GM12878 (cell line): Measurements from ENCODE around the gene SBF2. TPM values are rescaled to one million over a fixed set of nuclear protein-coding genes. Genes with fewer than 3 reads are reported as not detected.

ENCODE experiments used
- ATAC-seq: fragments of 200-7000 bp; cut with Tn5 transposase; 3 replicates; pipeline ENCODE4 v1.9.1; 2020; ENCODE audit warnings: mild to moderate bottlenecking, moderate library complexity
- BruUV-seq: library from RNA; stranded (reverse); fragments of 400-500 nt; replicated peaks from 2 replicates; lab custom pipeline; 2021; lab: Mats Ljungman, UMichigan
- CTCF ChIA-PET: fragments of 300-600 bp; sonication (Branson Sonifier 250); formaldehyde crosslinking; extraction: SDS; loops from one replicate; lab custom pipeline; 2021; ENCODE audit warnings: inconsistent platforms; lab: Yijun Ruan, JAX
- POLR2A ChIA-PET: fragments of 350-600 bp; formaldehyde crosslinking; extraction: SDS; loops from one replicate; lab custom pipeline; 2021; ENCODE audit warnings: inconsistent platforms; lab: Charles Lee
- RAD21 ChIA-PET: fragments of 300-600 bp; sonication (Branson Sonifier 250); formaldehyde crosslinking; loops from one replicate; lab custom pipeline; 2023; ENCODE audit warnings: antibody characterized with exemption; ENCODE audit not compliant: unreplicated experiment; lab: Charles Lee
- SMC1A ChIA-PET: fragments of 300-600 bp; sonication (Branson Sonifier 250); formaldehyde crosslinking; loops from one replicate; lab custom pipeline; 2023; ENCODE audit not compliant: unreplicated experiment, uncharacterized antibody; lab: Charles Lee
- DNase-seq: peaks from one replicate; pipeline ENCODE4 v3.0.0-alpha.2; 2011; ENCODE audit warnings: low read depth, low spot score
- FAIRE-seq: peaks from 3 replicates; lab custom pipeline; 2011; peaks lifted over from hg19 to GRCh38; lab: Jason Lieb, UNC
- H2AFZ ChIP-seq: 2 replicates; pipeline ENCODE4 v1.6.0; 2011; ENCODE audit warnings: low read depth, low read length, control low read depth; ENCODE audit not compliant: control insufficient read depth
- H3K27ac ChIP-seq: 2 replicates; pipeline ENCODE4 v1.5.1; 2011; ENCODE audit warnings: control low read depth; ENCODE audit not compliant: control insufficient read depth, insufficient read depth
- H3K27me3 ChIP-seq, 2 experiments: replicated peaks in 1 of 2; 2 replicates each; pipeline versions ENCODE4 v1.6.0 to v1.6.1; 2011; ENCODE audit warnings: low read length in 1 of 2; ENCODE audit not compliant: control insufficient read depth in 2 of 2, insufficient read depth in 2 of 2
- H3K36me3 ChIP-seq, 2 experiments: 2 replicates each; pipeline ENCODE4 v1.5.1; 2011; ENCODE audit warnings: low read length in 1 of 2; ENCODE audit not compliant: control insufficient read depth in 2 of 2, insufficient read depth in 2 of 2
- H3K4me1 ChIP-seq: 2 replicates; pipeline ENCODE4 v1.6.1; 2011; ENCODE audit warnings: mild to moderate bottlenecking, low read length, moderate library complexity, mixed read lengths; ENCODE audit not compliant: control insufficient read depth, insufficient read depth
- H3K4me2 ChIP-seq: 2 replicates; pipeline ENCODE4 v1.6.0; 2011; ENCODE audit warnings: control low read depth; ENCODE audit not compliant: control insufficient read depth, insufficient read depth
- H3K4me3 ChIP-seq: fragments of 200-600 bp; sonication (generic); 2 replicates; pipeline ENCODE4 v1.5.1; 2016
- H3K79me2 ChIP-seq: 2 replicates; pipeline ENCODE4 v1.6.0; 2011; ENCODE audit warnings: low read length; ENCODE audit not compliant: control insufficient read depth, insufficient read depth
- H3K9ac ChIP-seq: 2 replicates; pipeline ENCODE4 v1.8.0; 2011; ENCODE audit warnings: low read length, control low read depth, mixed read lengths; ENCODE audit not compliant: control insufficient read depth, insufficient read depth
- H3K9me3 ChIP-seq: replicated peaks from 3 replicates; pipeline ENCODE4 v1.5.1; 2011; ENCODE audit warnings: mild to moderate bottlenecking, low read length; ENCODE audit not compliant: control insufficient read depth, insufficient read depth
- H4K20me1 ChIP-seq: 2 replicates; pipeline ENCODE4 v1.6.0; 2011; ENCODE audit not compliant: control insufficient read depth, insufficient read depth
- BHLHE40 ChIP-seq, 2 experiments: fragments of 450-650 bp in 1 of 2; IDR thresholded peaks; 2 replicates each; pipeline ENCODE4 v1.6.1; 2011 to 2017; ENCODE audit warnings: low read depth in 2 of 2, borderline replicate concordance in 1 of 2, improper control_type of control experiment in 1 of 2, low read length in 1 of 2, mild to moderate bottlenecking in 1 of 2
- HDAC6 ChIP-seq: fragments of 200-600 bp; sonication (generic); IDR thresholded peaks from one replicate; pipeline ENCODE4 v1.8.0; 2017; ENCODE audit warnings: antibody characterized with exemption; ENCODE audit not compliant: unreplicated experiment
- IRF3 ChIP-seq: fragments of 450-650 bp; IDR thresholded peaks from 2 replicates; pipeline ENCODE4 v1.6.1; 2014; ENCODE audit warnings: mild to moderate bottlenecking
- NRF1 ChIP-seq: conservative IDR thresholded peaks from 2 replicates; pipeline ENCODE4 v1.6.1; 2011; ENCODE audit warnings: mild to moderate bottlenecking, low read depth, low read length, improper control_type of control experiment
- PBX3 ChIP-seq: IDR thresholded peaks from 2 replicates; pipeline ENCODE4 v1.6.1; 2011; ENCODE audit warnings: mild to moderate bottlenecking, low read depth, low read length, moderate library complexity; ENCODE audit not compliant: insufficient replicate concordance
- RELB ChIP-seq: fragments of 450-650 bp; IDR thresholded peaks from 2 replicates; pipeline ENCODE4 v1.6.1; 2017; ENCODE audit warnings: low read depth, mild to moderate bottlenecking, moderate library complexity
- SMARCA5 ChIP-seq: fragments of 450-650 bp; IDR thresholded peaks from 2 replicates; pipeline ENCODE4 v1.6.1; 2017; ENCODE audit warnings: mild to moderate bottlenecking
- TCF12 ChIP-seq: IDR thresholded peaks from 2 replicates; pipeline ENCODE4 v1.6.1; 2011; ENCODE audit warnings: low read depth, mild to moderate bottlenecking, low read length
- TCF3 ChIP-seq: IDR thresholded peaks from 2 replicates; pipeline ENCODE4 v1.6.1; 2012; ENCODE audit warnings: low read depth, mild to moderate bottlenecking, low read length, borderline replicate concordance; ENCODE audit not compliant: insufficient read depth
- USF2 ChIP-seq: IDR thresholded peaks from 2 replicates; pipeline ENCODE4 v1.6.1; 2011; ENCODE audit warnings: low read depth, low read length, improper control_type of control experiment, borderline replicate concordance
- ZBED1 ChIP-seq: IDR thresholded peaks from 2 replicates; pipeline ENCODE4 v1.6.1; 2016; ENCODE audit warnings: borderline replicate concordance
- ZNF274 ChIP-seq: IDR thresholded peaks from one replicate; pipeline ENCODE4 v1.8.0; 2011; ENCODE audit not compliant: insufficient read length, insufficient read depth
- WGBS: methylation state at CpG from one replicate; pipeline ENCODE4 v1.1.6; 2016; ENCODE audit warnings: low lambda C conversion rate; ENCODE audit not compliant: insufficient replicate concordance, insufficient coverage; ENCODE audit errors: missing lambda C conversion rate; 5-methylcytosine and 5-hydroxymethylcytosine counted together
- in situ Hi-C: fragments of 300-500 bp; cut with MboI; formaldehyde crosslinking; loops from 9 replicates; pipeline ENCODE4 v1.14.3; 2018; ENCODE audit warnings: mixed read lengths
- intact Hi-C: fragments of 100-400 bp; cut with micrococcal nuclease; formaldehyde crosslinking; loops from one replicate; pipeline ENCODE4 v1.14.2; 2022; ENCODE audit not compliant: unreplicated experiment
- polyA plus RNA-seq, 11 experiments: library from polyadenylated mRNA; depleted of rRNA in 4 of 11; unstranded in 6 of 11; stranded (reverse) in 5 of 11; fragments of >200 nt; fragmentation: Nextera tagmentation in 4 of 11; fragmentation: Illumina TruSeq in 1 of 11; extraction: Ambion mirVana in 4 of 11; extraction: Trizol in 1 of 11; gene quantifications; 1 replicate in 1 of 11; 2 replicates in 10 of 11; pipeline versions ENCODE4 v1.2.1 to v1.2.3, GENCODE V29; 2011 to 2016; ENCODE audit warnings: inconsistent platforms in 2 of 11, missing spikeins in 2 of 11, low read depth in 1 of 11
- total RNA-seq, 4 experiments: library from RNA; depleted of rRNA in 3 of 4; stranded (reverse); fragments of >200 nt in 3 of 4; fragmentation: Illumina TruSeq in 1 of 4; extraction: Trizol in 1 of 4; gene quantifications; 2 replicates each; pipeline versions ENCODE4 v1.2.1 to v1.2.3, GENCODE V29; 2013 to 2021

The SBF2 gene
- total and polyA plus RNA-seq, 10 of the 15 experiments (the other 5 are each of a cell fraction or from before 2014, with no cell fraction given), result 0.24 to 2.3 (median 1.1) TPM

GRCh38 chr11:10118865-10119264 is 175.2 kb downstream of the SBF2 start:
- TF ChIP-seq IRF3 (no peak), PBX3 (no peak), RELB (no peak), USF2 (no peak), TCF12 (no peak), BHLHE40 (IDR thresholded peaks at IDR 0.05; ENCODE audit: borderline replicate concordance in 1 of 2, low read depth in 2 of 2, low read length in 1 of 2) (no peak), HDAC6 (no peak), NRF1 (no peak), ZNF274 (no peak), ZBED1 (no peak), TCF3 (no peak), SMARCA5 (no peak)
- Histone ChIP-seq H3K4me1 (no peaks in the 10 kb centered on the region), H4K20me1 (no peaks in the 10 kb centered on the region), H3K4me3 (no peak overlapping the region), H3K27me3 (no peaks in the 10 kb centered on the region), H3K27ac (no peak overlapping the region), H3K4me2 (no peak overlapping the region), H3K79me2 (no peaks in the 10 kb centered on the region), H3K36me3 (no peaks in the 10 kb centered on the region), H2AFZ (no peak overlapping the region), H3K9ac (no peak overlapping the region), H3K9me3 (no peaks in the 10 kb centered on the region)
- ChIA-PET SMC1A (no interaction called here), POLR2A (no interaction called here), CTCF (no interaction called here), RAD21 (no interaction called here)
- DNase-seq, result no peak
- in situ Hi-C loops (no loop called here), intact Hi-C loops (no loop called here)
- BruUV-seq, result no TSS peak
- 92% methylated on average over 1 of the region's 1 CpG for WGBS
- ATAC-seq, result no peak
- no peak for FAIRE-seq
